Activated CD4-positive, alpha-beta T cell treated with anti-CD3 and anti-CD28 coated beads, Interleukin-2, amount 10 ng/mL, durations not matched to agents 24 days and 14 days (primary cell): ENCODE data around the gene CECR2. TPM values are rescaled to one million over a fixed set of nuclear protein-coding genes. Genes with fewer than 3 reads are reported as not detected.

Experiments
- DNase-seq: peaks from one replicate; pipeline ENCODE4 v3.0.0; 2022
- H3K27ac Mint-ChIP-seq: one replicate; pipeline ENCODE4 v1.8.0; 2022; ENCODE audit warnings: mild to moderate bottlenecking, mixed read lengths
- H3K27me3 Mint-ChIP-seq: one replicate; pipeline ENCODE4 v1.8.0; 2022; ENCODE audit warnings: mixed read lengths
- H3K36me3 Mint-ChIP-seq: one replicate; pipeline ENCODE4 v1.8.0; 2022; ENCODE audit warnings: low read depth, mild to moderate bottlenecking, mixed read lengths
- H3K4me1 Mint-ChIP-seq: one replicate; pipeline ENCODE4 v1.8.0; 2021; ENCODE audit warnings: mixed read lengths
- H3K4me3 Mint-ChIP-seq: one replicate; pipeline ENCODE4 v1.8.0; 2022; ENCODE audit warnings: mild to moderate bottlenecking, moderate library complexity, mixed read lengths
- H3K9me3 Mint-ChIP-seq: one replicate; pipeline ENCODE4 v1.8.0; 2021; ENCODE audit warnings: mixed read lengths
- intact Hi-C: fragments of 100-400 bp; cut with micrococcal nuclease; formaldehyde crosslinking; loops from one replicate; pipeline ENCODE4 v1.15.1; 2023
- total RNA-seq: library from RNA; stranded (reverse); gene quantifications from 2 replicates; pipeline ENCODE4 v1.2.3, GENCODE V29; 2022

CECR2 gene
- total RNA-seq, 1 donor from 2014 or later, result 0.09 TPM

- Mint-ChIP-seq H3K4me3 (no peak overlapping the region), H3K27ac (no peak overlapping the region), H3K9me3 (no peaks in the 10 kb centered on the region), H3K4me1 (peaks cover 18% of the 10 kb centered on the region), H3K27me3 (peaks cover 61% of the 10 kb centered on the region), H3K36me3 (no peaks in the 10 kb centered on the region)
- DNase-seq, result no peak
- intact Hi-C loops, result no loop called here
These were observed 2.2 kb downstream of the CECR2 start for GRCh38 chr22:17371448-17371847.

- H3K36me3 Mint-ChIP-seq, result no peaks in the 10 kb centered on the region
These were observed 4.6 kb downstream of the CECR2 start for GRCh38 chr22:17373855-17374254.

GRCh38 chr22:17375914-17376614 is 6.8 kb downstream of the CECR2 start:
- H3K27me3 Mint-ChIP-seq, result peaks cover 42% of the 10 kb centered on the region
- intact Hi-C loops, result no loop called here

More at GRCh38 chr22:17373855-17374254, 4.6 kb downstream of the CECR2 start:
- DNase-seq, result no peak
- Mint-ChIP-seq H3K27ac (no peak overlapping the region), H3K4me3 (no peak overlapping the region), H3K27me3 (peaks cover 48% of the 10 kb centered on the region), H3K9me3 (no peaks in the 10 kb centered on the region), H3K4me1 (peaks cover 5% of the 10 kb centered on the region)
- intact Hi-C loops, result no loop called here

GRCh38 chr22:17376950-17377349 is 7.7 kb downstream of the CECR2 start:
- Mint-ChIP-seq H3K36me3 (no peaks in the 10 kb centered on the region), H3K4me1 (peaks cover 5% of the 10 kb centered on the region), H3K27me3 (peaks cover 38% of the 10 kb centered on the region), H3K27ac (no peak overlapping the region), H3K9me3 (no peaks in the 10 kb centered on the region), H3K4me3 (no peak overlapping the region)
- no peak for DNase-seq
- intact Hi-C loops, result no loop called here

More at GRCh38 chr22:17375914-17376614, 6.8 kb downstream of the CECR2 start:
- Mint-ChIP-seq H3K9me3 (no peaks in the 10 kb centered on the region), H3K27ac (no peak overlapping the region), H3K4me1 (peaks cover 5% of the 10 kb centered on the region), H3K36me3 (no peaks in the 10 kb centered on the region), H3K4me3 (no peak overlapping the region)
- DNase-seq, result no peak

GRCh38 chr22:17379944-17380343 is 10.7 kb downstream of the CECR2 start:
- Mint-ChIP-seq H3K9me3 (no peaks in the 10 kb centered on the region), H3K36me3 (no peaks in the 10 kb centered on the region), H3K27ac (no peak overlapping the region), H3K4me1 (peaks cover 5% of the 10 kb centered on the region), H3K27me3 (peaks cover 24% of the 10 kb centered on the region), H3K4me3 (no peak overlapping the region)
- intact Hi-C loops, result no loop called here
- no peak for DNase-seq

- intact Hi-C loops, result no loop called here
- Mint-ChIP-seq H3K4me3 (no peak overlapping the region), H3K9me3 (no peaks in the 10 kb centered on the region), H3K36me3 (no peaks in the 10 kb centered on the region), H3K27me3 (peaks cover 20% of the 10 kb centered on the region), H3K27ac (no peak overlapping the region), H3K4me1 (peaks cover 5% of the 10 kb centered on the region)
- DNase-seq, result no peak
These were observed 11.3 kb downstream of the CECR2 start for GRCh38 chr22:17380359-17381087.

- peaks cover 5% of the 10 kb centered on the region for H3K4me1 Mint-ChIP-seq
- no peaks in the 10 kb centered on the region for H3K36me3 Mint-ChIP-seq
- H3K27ac Mint-ChIP-seq, result no peak overlapping the region
- no peaks in the 10 kb centered on the region for H3K9me3 Mint-ChIP-seq
- DNase-seq, result no peak
- H3K27me3 Mint-ChIP-seq, result peaks cover 14% of the 10 kb centered on the region
- intact Hi-C loops, result no loop called here
- H3K4me3 Mint-ChIP-seq, result no peak overlapping the region
These were observed 12.1 kb downstream of the CECR2 start for GRCh38 chr22:17381192-17381913.

GRCh38 chr22:17384612-17385330 is 15.5 kb downstream of the CECR2 start:
- DNase-seq, result no peak
- Mint-ChIP-seq H3K27me3 (peaks cover 4% of the 10 kb centered on the region), H3K4me3 (no peak overlapping the region), H3K9me3 (no peaks in the 10 kb centered on the region), H3K27ac (no peak overlapping the region), H3K36me3 (no peaks in the 10 kb centered on the region), H3K4me1 (peaks cover 2% of the 10 kb centered on the region)
- intact Hi-C loops, result no loop called here

- intact Hi-C loops, result no loop called here
- no peaks in the 10 kb centered on the region for H3K36me3 Mint-ChIP-seq
- peaks cover 5% of the 10 kb centered on the region for H3K27me3 Mint-ChIP-seq
- no peak for DNase-seq
- no peak overlapping the region for H3K27ac Mint-ChIP-seq
- no peaks in the 10 kb centered on the region for H3K4me1 Mint-ChIP-seq
- H3K4me3 Mint-ChIP-seq, result no peak overlapping the region
- no peaks in the 10 kb centered on the region for H3K9me3 Mint-ChIP-seq
These were observed 18.1 kb downstream of the CECR2 start for GRCh38 chr22:17387356-17387755.

GRCh38 chr22:17388235-17388634 is 19.0 kb downstream of the CECR2 start:
- H3K4me1 Mint-ChIP-seq, result no peaks in the 10 kb centered on the region
- intact Hi-C loops, result no loop called here
- H3K9me3 Mint-ChIP-seq, result no peaks in the 10 kb centered on the region
- H3K36me3 Mint-ChIP-seq, result no peaks in the 10 kb centered on the region
- H3K4me3 Mint-ChIP-seq, result no peak overlapping the region
- no peak for DNase-seq
- peaks cover 5% of the 10 kb centered on the region for H3K27me3 Mint-ChIP-seq
- H3K27ac Mint-ChIP-seq, result no peak overlapping the region

- DNase-seq, result no peak
- Mint-ChIP-seq H3K36me3 (no peaks in the 10 kb centered on the region), H3K27me3 (peaks cover 5% of the 10 kb centered on the region), H3K4me3 (no peak overlapping the region), H3K27ac (no peak overlapping the region), H3K9me3 (no peaks in the 10 kb centered on the region), H3K4me1 (no peaks in the 10 kb centered on the region)
- intact Hi-C loops, result no loop called here
These were observed 20.8 kb downstream of the CECR2 start for GRCh38 chr22:17390087-17390486.

GRCh38 chr22:17396516-17396915 is 27.3 kb downstream of the CECR2 start:
- DNase-seq, result no peak
- Mint-ChIP-seq H3K4me1 (peaks cover 2% of the 10 kb centered on the region), H3K9me3 (no peaks in the 10 kb centered on the region), H3K4me3 (no peak overlapping the region), H3K27me3 (no peaks in the 10 kb centered on the region), H3K36me3 (no peaks in the 10 kb centered on the region), H3K27ac (no peak overlapping the region)
- intact Hi-C loops, result no loop called here

- no peak overlapping the region for H3K27ac Mint-ChIP-seq
- intact Hi-C loops, result no loop called here
- peaks cover 2% of the 10 kb centered on the region for H3K4me1 Mint-ChIP-seq
- H3K4me3 Mint-ChIP-seq, result no peak overlapping the region
- H3K9me3 Mint-ChIP-seq, result no peaks in the 10 kb centered on the region
- no peak for DNase-seq
- no peaks in the 10 kb centered on the region for H3K36me3 Mint-ChIP-seq
- H3K27me3 Mint-ChIP-seq, result no peaks in the 10 kb centered on the region
These were observed 28.7 kb downstream of the CECR2 start for GRCh38 chr22:17397756-17398547.
